ENCODE results near the gene SBF1.

The SBF1 gene

DNA sequence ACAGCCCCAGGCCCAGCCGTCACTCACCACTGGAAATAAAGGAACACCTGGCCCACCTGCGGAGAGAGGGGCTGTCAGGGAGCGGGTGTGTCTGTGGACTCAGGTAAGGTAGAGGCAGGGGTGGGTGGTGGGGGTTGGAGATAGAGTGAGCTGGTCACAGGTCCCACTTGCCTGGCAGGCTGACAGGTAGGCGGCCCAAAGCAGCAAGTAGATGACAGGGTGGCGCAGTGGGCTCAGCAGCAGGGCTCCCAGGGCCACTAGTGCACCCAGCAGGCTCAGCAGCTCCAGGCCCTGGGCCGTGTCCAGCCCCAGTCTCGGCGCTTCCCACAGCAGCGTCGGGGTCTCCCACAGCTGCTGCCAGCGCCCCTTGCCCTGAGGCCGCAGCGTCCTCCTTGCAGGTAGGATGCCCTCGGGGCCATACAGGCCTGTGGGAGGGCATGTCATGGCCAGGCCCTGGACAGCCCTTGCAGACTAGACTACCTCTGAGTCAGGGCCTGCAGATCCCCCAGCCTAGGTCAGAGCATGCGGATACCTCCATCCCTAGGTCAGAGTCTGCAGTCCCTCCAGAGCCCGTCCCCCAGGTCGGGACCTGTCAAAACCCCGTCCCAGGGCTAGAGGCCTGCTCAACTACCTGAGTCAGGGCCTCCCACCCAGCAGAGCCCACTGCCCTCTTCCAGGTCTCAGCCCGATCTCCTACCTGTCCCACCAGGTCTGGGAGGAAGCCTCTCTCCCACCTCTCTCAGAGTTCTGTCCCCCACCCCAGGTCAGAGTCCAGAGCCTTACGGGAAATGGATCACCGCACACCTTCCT, 32.0 kb upstream of the SBF1 start:
- Histone ChIP-seq H3K27ac (ENCODE audit: low read length) (no peak overlapping the region), H3K36me3 (ENCODE audit: control insufficient read depth, insufficient read depth, low read length) (peaks cover 6% of the 10 kb centered on the region; the same call in 1 of the 2 replicates)
- WGBS (ENCODE audit: insufficient coverage, insufficient read length) = no CpG with 5 or more reads among the region's 21 CpGs

DNA sequence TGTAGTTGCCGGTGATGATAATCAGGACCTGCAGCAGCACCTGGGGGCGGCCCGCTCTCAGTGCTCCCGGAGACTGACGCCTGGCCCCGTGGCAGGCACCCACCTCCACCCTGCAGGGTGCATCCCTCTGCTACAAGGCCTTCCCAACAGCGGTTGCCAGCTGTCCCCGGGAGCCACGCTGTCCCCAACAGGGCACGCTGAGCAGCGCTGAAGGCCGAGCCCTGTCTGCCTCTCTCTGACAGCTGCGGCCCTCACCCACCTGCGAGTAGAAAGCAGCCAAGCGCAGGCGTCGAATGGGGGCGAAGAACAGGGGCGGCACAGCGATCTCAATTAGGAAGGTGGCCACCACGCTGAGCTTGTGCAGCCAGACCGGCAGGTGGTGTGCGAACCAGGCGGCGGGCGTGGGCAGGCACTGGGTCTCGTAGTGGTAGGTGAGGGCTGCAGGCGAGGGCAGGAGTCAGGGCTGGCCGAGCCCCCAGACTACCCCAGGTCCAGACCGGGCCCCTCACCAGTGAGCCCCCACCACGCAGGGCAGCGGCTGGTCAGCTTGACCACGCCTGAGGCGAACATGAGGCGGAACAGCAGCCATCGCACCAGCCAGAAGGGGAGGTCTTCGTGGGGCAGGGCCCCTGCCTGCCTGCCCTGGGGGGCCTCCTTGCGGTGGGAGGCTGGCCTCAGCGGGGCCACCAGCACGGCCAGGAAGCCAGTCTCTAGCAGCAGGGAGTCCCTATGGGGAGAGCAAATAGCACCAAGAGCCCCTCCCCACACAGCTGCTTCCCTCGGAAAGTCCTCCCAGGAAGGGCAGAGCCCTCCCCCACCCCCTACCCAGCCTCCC, 31.2 kb upstream of the SBF1 start:
- H3K9me3 ChIP-seq (ENCODE audit: control insufficient read depth, insufficient read depth, low read length) = no peaks in the 10 kb centered on the region
- H3K27me3 ChIP-seq (ENCODE audit: control insufficient read depth, insufficient read depth, low read length) = no peaks in the 10 kb centered on the region
- peaks cover 4% of the 10 kb centered on the region for H3K4me1 ChIP-seq (ENCODE audit: control insufficient read depth, insufficient read depth, low read length)
- no peak overlapping the region for H3K27ac ChIP-seq (ENCODE audit: low read length)
- WGBS (ENCODE audit: insufficient coverage, insufficient read length) = no CpG with 5 or more reads among the region's 41 CpGs
- DNase-seq (ENCODE audit: low read depth, low spot score) = no peak
- H3K4me3 ChIP-seq (ENCODE audit: low read length) = no peak overlapping the region
- H3K36me3 ChIP-seq (ENCODE audit: control insufficient read depth, insufficient read depth, low read length) = peaks cover 6% of the 10 kb centered on the region; the same call in 1 of the 2 replicates

More for the DNA sequence above, 32.0 kb upstream of the SBF1 start:
- Histone ChIP-seq H3K9me3 (ENCODE audit: control insufficient read depth, insufficient read depth, low read length) (no peaks in the 10 kb centered on the region), H3K4me3 (ENCODE audit: low read length) (peak overlapping the region; percentile 90), H3K27me3 (ENCODE audit: control insufficient read depth, insufficient read depth, low read length) (no peaks in the 10 kb centered on the region), H3K4me1 (ENCODE audit: control insufficient read depth, insufficient read depth, low read length) (peaks cover 4% of the 10 kb centered on the region)
- DNase-seq (ENCODE audit: low read depth, low spot score) = no peak

DNA sequence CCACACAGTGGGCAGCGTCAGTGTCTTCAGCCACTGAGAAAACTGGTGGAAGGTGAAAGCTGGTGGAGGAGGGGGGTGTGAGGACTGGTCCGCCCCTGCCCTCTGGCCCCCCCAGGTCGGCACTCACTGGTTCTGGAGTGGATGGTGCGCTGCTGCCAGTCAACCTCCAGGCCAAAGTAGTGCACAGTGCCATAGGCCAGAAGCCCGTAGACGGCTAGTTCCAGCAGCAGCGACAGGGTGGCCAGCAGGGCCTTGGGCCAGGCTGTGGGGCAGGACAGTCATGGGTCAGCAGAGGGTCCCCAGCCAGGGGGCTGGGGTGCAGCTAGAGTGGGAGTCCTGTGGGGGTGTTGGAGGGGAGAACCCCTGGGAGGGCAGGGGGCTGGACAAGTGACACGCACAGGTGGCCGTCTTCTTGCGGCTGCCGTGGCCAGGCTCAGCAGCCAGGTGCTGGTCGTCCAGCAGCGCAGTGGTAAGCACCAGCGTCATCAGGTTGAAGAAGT, 30.5 kb upstream of the SBF1 start:
- DNase-seq (ENCODE audit: low read depth, low spot score) = no peak
- Histone ChIP-seq H3K4me1 (ENCODE audit: control insufficient read depth, insufficient read depth, low read length) (peaks cover 4% of the 10 kb centered on the region), H3K27ac (ENCODE audit: low read length) (no peak overlapping the region), H3K36me3 (ENCODE audit: control insufficient read depth, insufficient read depth, low read length) (peaks cover 6% of the 10 kb centered on the region; the same call in 1 of the 2 replicates), H3K4me3 (ENCODE audit: low read length) (no peak overlapping the region), H3K27me3 (ENCODE audit: control insufficient read depth, insufficient read depth, low read length) (no peaks in the 10 kb centered on the region), H3K9me3 (ENCODE audit: control insufficient read depth, insufficient read depth, low read length) (no peaks in the 10 kb centered on the region)
- WGBS (ENCODE audit: insufficient coverage, insufficient read length) = no CpG with 5 or more reads among the region's 14 CpGs

DNA sequence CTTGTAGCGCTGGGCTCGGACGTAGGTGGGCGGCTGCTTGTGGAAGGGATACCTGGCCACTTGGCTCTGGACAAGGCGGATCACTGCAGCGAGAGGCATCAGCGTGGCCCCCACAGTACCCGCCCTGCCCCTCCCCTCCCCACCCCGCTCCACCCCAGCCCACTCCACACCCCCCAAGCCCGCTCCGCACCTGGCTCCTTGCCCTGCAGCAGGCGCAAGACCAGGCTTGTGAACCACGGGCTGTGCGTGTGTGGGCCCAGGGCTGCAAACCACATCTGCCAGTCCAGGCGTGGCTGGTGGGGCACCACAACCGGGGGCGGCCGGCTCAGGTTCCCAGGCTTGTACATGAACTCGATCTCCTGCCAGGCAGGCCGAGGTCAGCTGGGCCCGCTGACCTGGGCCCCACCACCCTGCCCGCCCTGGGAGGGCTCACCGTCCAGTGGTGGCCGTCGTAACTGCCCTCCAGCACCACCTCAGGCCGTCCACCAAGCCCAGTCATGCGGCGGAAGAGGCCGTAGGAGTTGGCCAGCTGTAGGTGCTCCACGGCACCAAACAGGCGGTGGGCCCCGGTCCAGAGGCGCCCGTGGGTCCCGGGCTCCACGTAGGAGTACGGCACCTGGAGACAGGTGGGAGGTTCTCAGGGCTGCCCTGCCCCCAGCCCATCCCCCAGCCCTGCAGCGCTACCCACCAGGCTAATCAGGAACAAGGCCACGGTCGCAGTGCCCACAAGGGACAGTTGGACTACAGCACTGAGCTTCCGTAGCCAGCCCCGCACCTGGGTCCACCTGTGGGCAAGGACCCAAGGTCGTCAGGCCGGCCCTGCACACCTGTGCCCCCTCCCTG, 29.8 kb upstream of the SBF1 start:
- H3K27me3 ChIP-seq (ENCODE audit: control insufficient read depth, insufficient read depth, low read length) = no peaks in the 10 kb centered on the region
- peaks cover 4% of the 10 kb centered on the region for H3K4me1 ChIP-seq (ENCODE audit: control insufficient read depth, insufficient read depth, low read length)
- no peak overlapping the region for H3K4me3 ChIP-seq (ENCODE audit: low read length)
- peaks cover 6% of the 10 kb centered on the region; the same call in 1 of the 2 replicates for H3K36me3 ChIP-seq (ENCODE audit: control insufficient read depth, insufficient read depth, low read length)
- H3K27ac ChIP-seq (ENCODE audit: low read length) = no peak overlapping the region
- H3K9me3 ChIP-seq (ENCODE audit: control insufficient read depth, insufficient read depth, low read length) = no peaks in the 10 kb centered on the region
- no peak for DNase-seq (ENCODE audit: low read depth, low spot score)
- no CpG with 5 or more reads among the region's 44 CpGs for WGBS (ENCODE audit: insufficient coverage, insufficient read length)

DNA sequence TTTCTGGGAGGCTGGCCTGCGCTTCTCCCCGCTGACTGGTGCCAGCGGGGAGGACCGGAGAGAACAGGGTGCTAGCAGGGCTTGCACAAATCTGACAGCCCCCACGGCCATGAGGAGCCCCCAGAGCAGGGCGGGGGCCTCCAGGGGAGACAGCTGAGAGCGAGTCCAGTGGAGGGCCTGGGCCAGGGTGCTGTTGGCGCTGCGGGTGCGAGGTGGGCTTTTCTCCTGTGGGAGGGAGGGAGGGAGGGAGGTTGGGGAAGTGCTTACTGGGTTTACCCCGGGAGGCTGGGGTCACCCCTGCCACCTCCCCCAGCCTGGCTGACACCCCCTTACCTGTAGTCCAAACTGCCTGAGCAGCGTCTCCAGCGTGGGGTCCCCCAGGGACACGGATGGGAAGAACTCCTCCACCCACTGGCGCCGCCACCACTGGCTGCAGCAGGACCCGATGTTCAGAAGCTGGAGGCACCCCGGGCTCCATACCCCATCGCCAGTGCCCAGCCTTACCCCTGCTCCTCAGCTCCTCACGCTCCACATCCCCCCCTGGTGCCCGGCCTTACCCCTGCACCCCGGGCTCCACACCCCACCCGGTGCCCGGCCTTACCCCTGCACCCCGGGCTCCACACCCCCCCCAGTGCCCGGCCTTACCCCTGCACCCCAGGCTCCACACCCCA, 28.8 kb upstream of the SBF1 start:
- DNase-seq (ENCODE audit: low read depth, low spot score) = no peak
- Histone ChIP-seq H3K36me3 (ENCODE audit: control insufficient read depth, insufficient read depth, low read length) (peaks cover 6% of the 10 kb centered on the region; the same call in 1 of the 2 replicates), H3K4me3 (ENCODE audit: low read length) (no peak overlapping the region), H3K9me3 (ENCODE audit: control insufficient read depth, insufficient read depth, low read length) (no peaks in the 10 kb centered on the region), H3K27ac (ENCODE audit: low read length) (no peak overlapping the region), H3K4me1 (ENCODE audit: control insufficient read depth, insufficient read depth, low read length) (peaks cover 2% of the 10 kb centered on the region), H3K27me3 (ENCODE audit: control insufficient read depth, insufficient read depth, low read length) (no peaks in the 10 kb centered on the region)
- no CpG with 5 or more reads among the region's 26 CpGs for WGBS (ENCODE audit: insufficient coverage, insufficient read length)

DNA sequence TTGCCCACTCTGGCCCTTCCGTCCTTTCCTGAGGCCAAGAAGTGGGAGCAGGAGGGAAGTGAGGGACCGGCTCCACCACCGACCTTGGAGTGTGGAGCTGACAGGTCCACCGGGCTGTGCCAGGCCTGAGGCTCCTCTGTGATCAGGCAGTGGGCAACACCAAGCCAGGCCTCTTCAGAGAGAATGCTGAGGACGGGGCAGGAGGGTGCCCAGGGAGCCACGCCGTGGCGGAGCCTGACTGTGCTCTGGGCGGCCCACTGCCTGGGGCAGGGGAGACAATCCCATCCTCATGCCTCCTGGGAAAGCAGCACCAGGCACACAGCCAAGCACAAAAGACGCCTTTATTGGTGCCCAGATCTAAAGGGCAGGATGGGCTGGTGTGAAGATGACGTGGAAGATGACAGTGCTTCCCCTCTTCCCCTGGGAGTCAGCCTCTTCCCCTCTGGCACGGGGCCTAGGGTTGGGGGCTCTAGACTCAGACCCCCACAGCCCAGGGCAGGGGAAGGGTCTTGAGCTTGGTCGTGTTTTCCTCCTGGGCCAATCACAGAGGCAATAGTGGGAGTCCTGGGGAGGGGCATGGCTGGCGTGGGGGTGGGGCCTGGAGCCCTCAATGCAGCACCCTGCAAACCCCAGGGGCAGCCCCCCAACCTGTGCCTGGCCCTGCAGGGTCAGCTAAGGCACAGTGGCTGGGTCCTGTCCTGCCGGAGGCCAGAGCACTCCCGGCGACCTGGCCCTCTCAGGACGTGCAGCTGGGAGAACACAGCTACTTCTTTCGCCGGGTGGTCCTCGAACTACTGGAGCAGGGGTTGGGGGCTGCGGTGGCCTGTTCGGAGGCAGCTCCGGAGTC, 28.0 kb upstream of the SBF1 start:
- Histone ChIP-seq H3K27ac (ENCODE audit: low read length) (no peak overlapping the region), H3K4me3 (ENCODE audit: low read length) (no peak overlapping the region), H3K4me1 (ENCODE audit: control insufficient read depth, insufficient read depth, low read length) (peaks cover 2% of the 10 kb centered on the region), H3K27me3 (ENCODE audit: control insufficient read depth, insufficient read depth, low read length) (no peaks in the 10 kb centered on the region), H3K9me3 (ENCODE audit: control insufficient read depth, insufficient read depth, low read length) (no peaks in the 10 kb centered on the region), H3K36me3 (ENCODE audit: control insufficient read depth, insufficient read depth, low read length) (peaks cover 6% of the 10 kb centered on the region; the same call in 1 of the 2 replicates)
- no peak for DNase-seq (ENCODE audit: low read depth, low spot score)
- WGBS (ENCODE audit: insufficient coverage, insufficient read length) = no CpG with 5 or more reads among the region's 24 CpGs

DNA sequence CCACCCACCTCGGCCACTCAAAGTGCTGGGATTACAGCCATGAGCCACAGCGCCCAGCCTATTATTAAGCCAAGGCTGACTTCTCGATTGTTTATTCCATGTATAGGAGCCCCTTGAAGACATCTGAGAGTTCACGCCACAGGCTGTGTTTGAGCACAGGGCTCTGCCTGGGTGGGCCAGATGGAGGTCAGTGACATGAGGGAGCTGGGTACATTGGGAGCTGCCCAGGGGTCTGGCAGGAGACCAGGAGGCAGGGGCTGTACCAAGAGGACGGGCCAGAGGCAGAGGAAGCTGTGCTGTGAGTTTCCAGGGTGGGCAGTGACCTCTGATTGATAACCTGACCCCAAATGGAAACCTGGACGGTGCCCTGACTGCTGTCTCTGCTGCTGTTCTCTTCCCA, 27.3 kb upstream of the SBF1 start:
- Histone ChIP-seq H3K4me1 (ENCODE audit: control insufficient read depth, insufficient read depth, low read length) (peaks cover 2% of the 10 kb centered on the region), H3K4me3 (ENCODE audit: low read length) (no peak overlapping the region)
- no peak for DNase-seq (ENCODE audit: low read depth, low spot score)

DNA sequence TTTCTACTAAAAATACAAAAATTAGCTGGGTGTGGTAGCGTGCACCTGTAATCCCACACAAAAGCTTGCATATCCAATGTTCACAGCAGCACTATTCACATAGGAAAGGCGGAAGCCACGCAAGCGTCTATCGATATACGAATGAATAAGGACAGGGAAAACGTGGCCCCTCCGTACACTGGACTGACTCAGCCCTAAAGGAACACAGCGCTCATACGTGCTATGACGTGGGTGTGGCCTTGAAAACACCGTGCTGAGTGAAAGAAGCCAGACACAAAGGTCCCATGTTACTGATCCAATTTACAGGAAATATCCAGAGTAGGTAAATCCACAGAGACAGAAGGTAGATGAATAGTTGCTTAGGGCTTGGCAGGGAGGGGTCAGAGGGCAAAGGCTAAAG, 25.6 kb upstream of the SBF1 start:
- Histone ChIP-seq H3K27me3 (ENCODE audit: control insufficient read depth, insufficient read depth, low read length) (no peaks in the 10 kb centered on the region), H3K4me1 (ENCODE audit: control insufficient read depth, insufficient read depth, low read length) (no peaks in the 10 kb centered on the region), H3K27ac (ENCODE audit: low read length) (no peak overlapping the region), H3K4me3 (ENCODE audit: low read length) (no peak overlapping the region), H3K9me3 (ENCODE audit: control insufficient read depth, insufficient read depth, low read length) (no peaks in the 10 kb centered on the region), H3K36me3 (ENCODE audit: control insufficient read depth, insufficient read depth, low read length) (no peaks in the 10 kb centered on the region; the same call in 1 of the 2 replicates)
- no CpG with 5 or more reads among the region's 12 CpGs for WGBS (ENCODE audit: insufficient coverage, insufficient read length)
- no peak for DNase-seq (ENCODE audit: low read depth, low spot score)

More for the DNA sequence above, 27.3 kb upstream of the SBF1 start:
- Histone ChIP-seq H3K27ac (ENCODE audit: low read length) (no peak overlapping the region), H3K36me3 (ENCODE audit: control insufficient read depth, insufficient read depth, low read length) (peaks cover 6% of the 10 kb centered on the region; the same call in 1 of the 2 replicates), H3K27me3 (ENCODE audit: control insufficient read depth, insufficient read depth, low read length) (no peaks in the 10 kb centered on the region), H3K9me3 (ENCODE audit: control insufficient read depth, insufficient read depth, low read length) (no peaks in the 10 kb centered on the region)
- no CpG with 5 or more reads among the region's 6 CpGs for WGBS (ENCODE audit: insufficient coverage, insufficient read length)

DNA sequence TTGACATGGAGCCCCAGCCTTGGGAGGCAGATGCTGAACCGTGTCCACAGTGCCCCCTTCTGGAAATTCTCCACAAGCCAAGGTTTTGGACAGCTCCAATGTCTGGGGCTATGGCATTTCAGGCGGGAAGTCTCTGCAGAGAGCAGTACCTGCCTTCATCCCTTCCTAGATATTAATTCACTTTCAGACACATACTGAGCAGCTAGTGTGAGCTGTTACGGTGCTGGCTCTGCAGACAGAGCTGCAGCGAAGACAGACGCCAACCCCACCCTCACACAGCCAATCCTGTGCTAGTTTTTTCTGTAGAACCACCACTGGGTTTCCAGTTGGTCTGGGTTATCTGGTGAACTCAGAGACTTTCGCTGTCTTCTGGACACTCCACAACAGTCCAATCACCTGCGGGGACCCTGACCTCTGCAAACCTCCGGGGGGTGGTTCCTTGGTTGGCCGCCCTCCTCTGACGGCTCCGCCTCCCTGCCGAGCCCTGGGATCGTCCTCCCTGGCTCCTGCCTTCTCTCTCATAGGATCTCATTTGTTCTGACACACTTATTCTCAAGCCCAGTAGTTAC, 23.6 kb upstream of the SBF1 start:
- no peaks in the 10 kb centered on the region for H3K4me1 ChIP-seq (ENCODE audit: control insufficient read depth, insufficient read depth, low read length)
- DNase-seq (ENCODE audit: low read depth, low spot score) = no peak
- H3K27me3 ChIP-seq (ENCODE audit: control insufficient read depth, insufficient read depth, low read length) = no peaks in the 10 kb centered on the region
- no peak overlapping the region for H3K27ac ChIP-seq (ENCODE audit: low read length)
- WGBS (ENCODE audit: insufficient coverage, insufficient read length) = no CpG with 5 or more reads among the region's 13 CpGs
- no peak overlapping the region for H3K4me3 ChIP-seq (ENCODE audit: low read length)
- H3K9me3 ChIP-seq (ENCODE audit: control insufficient read depth, insufficient read depth, low read length) = no peaks in the 10 kb centered on the region
- H3K36me3 ChIP-seq (ENCODE audit: control insufficient read depth, insufficient read depth, low read length) = no peaks in the 10 kb centered on the region

Measured in iPS DF 6.9 (cell line).